B cell (primary cell): ENCODE measurements around the gene HAUS7. TPM values are rescaled to one million over a fixed set of nuclear protein-coding genes. Genes with fewer than 3 reads are reported as not detected.

ENCODE experiments used
- ATAC-seq: fragments of 200-7000 bp; cut with Tn5 transposase; one replicate; pipeline ENCODE4 v1.10.0; 2021; ENCODE audit warnings: low read depth, mild to moderate bottlenecking, moderate number of reproducible peaks, moderate library complexity
- CTCF ChIA-PET: fragments of 350-600 bp; sonication (Branson Sonifier 250); formaldehyde crosslinking; loops from one replicate; lab custom pipeline; 2021; ENCODE audit warnings: antibody characterized with exemption, inconsistent platforms; lab: Charles Lee
- POLR2A ChIA-PET: fragments of 350-600 bp; sonication (Branson Sonifier 250); formaldehyde crosslinking; loops from one replicate; lab custom pipeline; 2021; ENCODE audit warnings: antibody characterized with exemption; lab: Charles Lee
- DNase-seq: peaks from one replicate; pipeline ENCODE4 v3.0.0; 2013
- H2AFZ ChIP-seq: 2 replicates; pipeline ENCODE4 v1.6.1; 2012; ENCODE audit warnings: mild to moderate bottlenecking, low read depth, low read length; ENCODE audit not compliant: insufficient read depth, poor library complexity, severe bottlenecking
- H3K27ac ChIP-seq, 2 donors: 1 replicate in 1 of 2; 2 replicates in 1 of 2; pipeline ENCODE4 v1.5.1; 2012 to 2013; ENCODE audit warnings: low read length in 2 of 2, mild to moderate bottlenecking in 2 of 2, moderate library complexity in 1 of 2
- H3K27me3 ChIP-seq, 4 experiments: fragments of 200-600 bp in 1 of 4; sonication (generic) in 1 of 4; replicated peaks in 1 of 4; 1 replicate in 2 of 4; 2 replicates in 2 of 4; pipeline versions ENCODE4 v1.6.1 to v1.7.0; 2013 to 2016; ENCODE audit warnings: low read length in 3 of 4, mild to moderate bottlenecking in 2 of 4, mixed read lengths in 1 of 4, moderate library complexity in 1 of 4; ENCODE audit not compliant: insufficient read depth in 4 of 4, control insufficient read depth in 3 of 4; ENCODE audit errors: control extremely low read depth in 1 of 4
- H3K36me3 ChIP-seq, 2 experiments: replicated peaks in 1 of 2; 1 replicate in 1 of 2; 2 replicates in 1 of 2; pipeline versions ENCODE4 v1.6.1 to v1.7.1; 2013; ENCODE audit warnings: low read length in 1 of 2; ENCODE audit not compliant: insufficient read depth in 2 of 2, control insufficient read depth in 1 of 2; ENCODE audit errors: control extremely low read depth in 1 of 2, extremely low read depth in 1 of 2
- H3K4me1 ChIP-seq, 2 donors: fragments of 200-600 bp in 1 of 2; sonication (generic) in 1 of 2; 1 replicate in 1 of 2; 2 replicates in 1 of 2; pipeline versions ENCODE4 v1.5.1 to v1.6.1; 2013 to 2017; ENCODE audit warnings: low read length in 2 of 2; ENCODE audit not compliant: control insufficient read depth in 2 of 2, insufficient read depth in 2 of 2
- H3K4me2 ChIP-seq: replicated peaks from 2 replicates; pipeline ENCODE3; 2012; ENCODE audit warnings: mild to moderate bottlenecking, low read depth, low read length; ENCODE audit not compliant: poor library complexity, severe bottlenecking
- H3K4me3 ChIP-seq, 5 experiments: fragments of 200-600 bp in 1 of 5; sonication (generic) in 1 of 5; 1 replicate in 3 of 5; 2 replicates in 2 of 5; pipeline versions ENCODE4 v1.5.1 to v1.7.0; 2011 to 2016; ENCODE audit warnings: low read length in 4 of 5, mild to moderate bottlenecking in 4 of 5, low read depth in 2 of 5, control low read depth in 1 of 5, moderate library complexity in 1 of 5; ENCODE audit not compliant: insufficient read depth in 1 of 5; ENCODE audit errors: control extremely low read depth in 1 of 5, extremely low read depth in 1 of 5
- H3K79me2 ChIP-seq: fragments of 200-600 bp; sonication (generic); one replicate; pipeline ENCODE4 v1.6.0; 2016; ENCODE audit warnings: low read length; ENCODE audit not compliant: control insufficient read depth, insufficient read depth
- H3K9ac ChIP-seq: fragments of 200-600 bp; sonication (generic); 2 replicates; pipeline ENCODE4 v1.6.1; 2017; ENCODE audit warnings: mild to moderate bottlenecking, low read length, moderate library complexity
- H3K9me3 ChIP-seq, 3 donors: one replicate each; pipeline versions ENCODE4 v1.6.1 to v1.7.1; 2013; ENCODE audit warnings: low read length in 2 of 3; ENCODE audit not compliant: control insufficient read depth in 2 of 3, insufficient read depth in 1 of 3; ENCODE audit errors: control extremely low read depth in 1 of 3
- H4K20me1 ChIP-seq: 2 replicates; pipeline ENCODE4 v1.6.0; 2012; ENCODE audit warnings: mild to moderate bottlenecking, low read length; ENCODE audit not compliant: insufficient read depth, control insufficient read depth, poor library complexity, severe bottlenecking
- H3K27ac Mint-ChIP-seq: one replicate; pipeline ENCODE4 v1.8.0; 2021; ENCODE audit warnings: mixed read lengths
- H3K27me3 Mint-ChIP-seq: one replicate; pipeline ENCODE4 v1.8.0; 2021; ENCODE audit warnings: mixed read lengths
- H3K4me1 Mint-ChIP-seq: one replicate; pipeline ENCODE4 v1.8.0; 2021; ENCODE audit warnings: mixed read lengths
- H3K4me3 Mint-ChIP-seq: one replicate; pipeline ENCODE4 v1.8.0; 2021; ENCODE audit warnings: mixed read lengths
- H3K9me3 Mint-ChIP-seq: one replicate; pipeline ENCODE4 v1.8.0; 2022; ENCODE audit warnings: mixed read lengths; ENCODE audit not compliant: insufficient read depth
- EZH2 ChIP-seq: IDR thresholded peaks from 2 replicates; pipeline ENCODE4 v1.6.1; 2012; ENCODE audit warnings: borderline replicate concordance, low read depth, mild to moderate bottlenecking, moderate library complexity, low read length; ENCODE audit not compliant: insufficient read depth, poor library complexity, severe bottlenecking
- WGBS: methylation state at CpG from one replicate; pipeline ENCODE4 v1.1.5; 2013; ENCODE audit warnings: missing lambda C conversion rate; ENCODE audit not compliant: insufficient coverage; 5-methylcytosine and 5-hydroxymethylcytosine counted together
- intact Hi-C: fragments of 100-400 bp; cut with micrococcal nuclease; formaldehyde crosslinking; loops from one replicate; pipeline ENCODE4 v1.10.0; 2022
- polyA plus RNA-seq: library from polyadenylated mRNA; depleted of rRNA; stranded (reverse); fragments of >200 nt; gene quantifications from 2 replicates; pipeline ENCODE4 v1.2.3, GENCODE V29; 2012
- total RNA-seq, 2 donors: library from RNA; stranded (reverse); fragments of 120-200 nt in 1 of 2; gene quantifications; 1 replicate in 1 of 2; 2 replicates in 1 of 2; pipeline versions ENCODE4 v1.2.3 to v1.2.4, GENCODE V29; 2013 to 2022
- TF ChIP-seq, protein P1 (sequence below): fragments of 200-600 bp; IDR thresholded peaks from one replicate; pipeline ENCODE4 v1.8.0; 2022; ENCODE audit warnings: antibody characterized with exemption, mild to moderate bottlenecking

The HAUS7 gene
- total and polyA plus RNA-seq, 2 donors (not counting 1 experiment from before 2014, with no cell fraction given) = 25.2 to 26.9 TPM

GRCh38 chrX:153433781-153434285 is 36.5 kb downstream of the HAUS7 start:
- intact Hi-C loops = no loop called here
- ATAC-seq (no peak), DNase-seq (no peak)
- no peaks in the 10 kb centered on the region for H3K9me3 Mint-ChIP-seq
- H4K20me1 ChIP-seq = no peaks in the 10 kb centered on the region
- H3K9ac ChIP-seq = no peak overlapping the region
- no peak overlapping the region for H3K4me3 ChIP-seq
- no peaks in the 10 kb centered on the region for H3K79me2 ChIP-seq
- no peaks in the 10 kb centered on the region for H3K4me1 Mint-ChIP-seq
- H3K27me3 Mint-ChIP-seq = peaks cover 3% of the 10 kb centered on the region
- peaks cover 0 to 5% (median 0%) of the 10 kb centered on the region in 3 donors for H3K9me3 ChIP-seq
- H3K27me3 ChIP-seq = no peaks in the 10 kb centered on the region
- no peaks in the 10 kb centered on the region for H3K36me3 ChIP-seq
- no peaks in the 10 kb centered on the region for H3K4me1 ChIP-seq
- H3K27ac ChIP-seq = no peak overlapping the region
- no peak overlapping the region for H3K4me2 ChIP-seq
- 85% methylated on average over 10 of the region's 17 CpGs for WGBS
- no peak overlapping the region for H2AFZ ChIP-seq
- no peak overlapping the region for H3K4me3 Mint-ChIP-seq
- H3K27ac Mint-ChIP-seq = no peak overlapping the region
- TF ChIP-seq EZH2 = no peak
- ChIA-PET CTCF (no interaction called here), POLR2A (no interaction called here)

DNA sequence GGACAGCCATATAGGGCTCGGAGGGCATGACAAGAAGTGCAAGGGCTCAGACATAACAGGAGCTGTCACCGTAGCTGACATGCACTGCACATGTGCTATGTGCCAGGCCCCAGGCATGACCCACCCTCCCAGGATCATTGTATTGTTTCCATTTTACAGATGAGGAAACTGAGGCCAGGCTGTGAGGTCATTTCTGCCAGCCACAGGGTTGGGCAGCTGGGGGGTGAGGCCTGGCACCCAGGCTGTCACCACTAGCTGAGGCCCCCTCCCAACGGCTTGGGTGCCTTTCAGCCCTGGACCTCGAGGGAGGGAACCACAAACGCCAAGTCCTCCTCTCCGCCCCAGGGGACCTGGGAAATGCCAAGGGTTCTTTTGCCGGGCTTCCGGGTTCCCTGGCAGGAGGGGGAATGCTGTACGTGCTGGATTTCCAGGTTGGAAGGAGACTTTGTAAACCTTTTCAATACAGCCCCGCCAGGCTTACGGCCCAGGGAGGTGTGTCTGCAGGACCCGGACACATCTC is 37.2 kb downstream of the HAUS7 start:
- Histone ChIP-seq H3K4me3 (no peak overlapping the region), H3K4me2 (no peak overlapping the region), H3K36me3 (no peaks in the 10 kb centered on the region), H3K27me3 (no peaks in the 10 kb centered on the region), H3K79me2 (no peaks in the 10 kb centered on the region), H3K4me1 (no peaks in the 10 kb centered on the region), H3K9me3 (peaks cover 0 to 5% (median 0%) of the 10 kb centered on the region in 3 donors), H4K20me1 (no peaks in the 10 kb centered on the region), H3K9ac (no peak overlapping the region), H3K27ac (no peak overlapping the region), H2AFZ (no peak overlapping the region)
- no peak for TF ChIP-seq EZH2
- TF ChIP-seq, protein P1, sequence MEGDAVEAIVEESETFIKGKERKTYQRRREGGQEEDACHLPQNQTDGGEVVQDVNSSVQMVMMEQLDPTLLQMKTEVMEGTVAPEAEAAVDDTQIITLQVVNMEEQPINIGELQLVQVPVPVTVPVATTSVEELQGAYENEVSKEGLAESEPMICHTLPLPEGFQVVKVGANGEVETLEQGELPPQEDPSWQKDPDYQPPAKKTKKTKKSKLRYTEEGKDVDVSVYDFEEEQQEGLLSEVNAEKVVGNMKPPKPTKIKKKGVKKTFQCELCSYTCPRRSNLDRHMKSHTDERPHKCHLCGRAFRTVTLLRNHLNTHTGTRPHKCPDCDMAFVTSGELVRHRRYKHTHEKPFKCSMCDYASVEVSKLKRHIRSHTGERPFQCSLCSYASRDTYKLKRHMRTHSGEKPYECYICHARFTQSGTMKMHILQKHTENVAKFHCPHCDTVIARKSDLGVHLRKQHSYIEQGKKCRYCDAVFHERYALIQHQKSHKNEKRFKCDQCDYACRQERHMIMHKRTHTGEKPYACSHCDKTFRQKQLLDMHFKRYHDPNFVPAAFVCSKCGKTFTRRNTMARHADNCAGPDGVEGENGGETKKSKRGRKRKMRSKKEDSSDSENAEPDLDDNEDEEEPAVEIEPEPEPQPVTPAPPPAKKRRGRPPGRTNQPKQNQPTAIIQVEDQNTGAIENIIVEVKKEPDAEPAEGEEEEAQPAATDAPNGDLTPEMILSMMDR = no peak
- ATAC-seq = no peak
- no peak for DNase-seq
- peaks cover 3% of the 10 kb centered on the region for H3K27me3 Mint-ChIP-seq
- POLR2A ChIA-PET = no interaction called here
- WGBS = 96% methylated on average over 4 of the region's 12 CpGs
- intact Hi-C loops = no loop called here
- CTCF ChIA-PET = no interaction called here
- no peak overlapping the region for H3K4me3 Mint-ChIP-seq
- H3K4me1 Mint-ChIP-seq = no peaks in the 10 kb centered on the region
- H3K9me3 Mint-ChIP-seq = no peaks in the 10 kb centered on the region
- H3K27ac Mint-ChIP-seq = no peak overlapping the region
